Activated naive CD8-positive, alpha-beta T cell treated with anti-CD3 and anti-CD28 coated beads, Interleukin-2, amount 50 U/mL, for 16 hours (primary cell): Measurements from ENCODE around the gene BAG2.

ENCODE experiments used
- DNase-seq: peaks from one replicate; pipeline ENCODE4 v3.0.0-alpha.2; 2020; ENCODE audit warnings: low read depth, low spot score

The BAG2 gene

GRCh38 chr6:57173886-57174510, 1.9 kb downstream of the BAG2 start:
- DNase-seq, result no peak

GRCh38 chr6:57174511-57174907, 2.4 kb downstream of the BAG2 start:
- DNase-seq, result no peak

GRCh38 chr6:57177545-57178265, 5.6 kb downstream of the BAG2 start:
- DNase-seq, result no peak

- DNase-seq, result no peak
Observed at GRCh38 chr6:57180596-57180995, 8.5 kb downstream of the BAG2 start.

- DNase-seq, result no peak
Observed at GRCh38 chr6:57182017-57182432, 9.9 kb downstream of the BAG2 start.

GRCh38 chr6:57183336-57183735, 11.2 kb downstream of the BAG2 start:
- DNase-seq, result no peak

GRCh38 chr6:57190140-57190539, 18.0 kb downstream of the BAG2 start:
- no peak for DNase-seq

GRCh38 chr6:57193177-57193576, 21.1 kb downstream of the BAG2 start:
- DNase-seq, result no peak

- no peak for DNase-seq
Observed at GRCh38 chr6:57195457-57195856, 23.3 kb downstream of the BAG2 start.

GRCh38 chr6:57198926-57199636, 27.0 kb downstream of the BAG2 start:
- no peak for DNase-seq

GRCh38 chr6:57201718-57202117, 29.6 kb downstream of the BAG2 start:
- DNase-seq, result no peak

- no peak for DNase-seq
Observed at GRCh38 chr6:57205550-57206328, 33.6 kb downstream of the BAG2 start.

- DNase-seq, result no peak
Observed at GRCh38 chr6:57207141-57207540, 35.0 kb downstream of the BAG2 start.

- DNase-seq, result no peak
Observed at GRCh38 chr6:57207872-57208271, 35.7 kb downstream of the BAG2 start.

GRCh38 chr6:57209030-57209429, 36.9 kb downstream of the BAG2 start:
- no peak for DNase-seq

- no peak for DNase-seq
Observed at GRCh38 chr6:57210060-57210459, 37.9 kb downstream of the BAG2 start.

- DNase-seq, result no peak
Observed at GRCh38 chr6:57215260-57215659, 43.1 kb downstream of the BAG2 start.

GRCh38 chr6:57216235-57217101, 44.3 kb downstream of the BAG2 start:
- no peak for DNase-seq

- DNase-seq, result no peak
Observed at GRCh38 chr6:57217270-57217669, 45.1 kb downstream of the BAG2 start.

- no peak for DNase-seq
Observed at GRCh38 chr6:57220083-57220703, 48.1 kb downstream of the BAG2 start.
